Peyer's patch (tissue), 4 donors: ENCODE results near the gene MSX2.

Experiments used
- CTCF ChIP-seq, 6 experiments: fragments of 450-650 bp in 4 of 6; fragments of 200-600 bp in 2 of 6; sonication (generic) in 1 of 6; IDR thresholded peaks; one replicate each; pipeline ENCODE4 v1.5.1; 2017 to 2019; ENCODE audit warnings: antibody characterized with exemption in 6 of 6, mild to moderate bottlenecking in 3 of 6, moderate library complexity in 1 of 6
- POLR2A ChIP-seq, 2 donors: fragments of 450-650 bp; IDR thresholded peaks; one replicate each; pipeline ENCODE4 v1.5.1; 2017; ENCODE audit warnings: antibody characterized with exemption in 2 of 2, mild to moderate bottlenecking in 2 of 2, moderate library complexity in 2 of 2

DNA sequence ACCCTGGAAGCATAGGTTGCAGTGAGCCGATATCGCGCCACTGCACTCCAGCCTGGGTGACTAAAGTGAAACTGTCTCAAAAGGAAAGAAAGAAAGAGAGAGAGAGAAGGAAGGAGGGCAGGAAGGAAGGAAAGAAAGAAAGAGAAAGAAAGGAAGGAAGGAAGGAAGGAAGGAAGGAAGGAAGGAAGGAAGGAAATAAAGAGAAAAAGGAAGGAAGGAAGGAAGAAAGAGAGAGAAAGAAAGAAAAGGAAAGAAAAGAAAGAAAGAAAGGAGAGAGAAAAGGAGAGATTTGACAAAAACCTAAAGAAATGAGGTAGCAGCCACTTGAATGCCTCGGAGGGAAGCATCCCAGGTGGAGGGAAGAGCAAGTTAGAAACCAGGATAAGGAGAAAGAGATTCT, 44.6 kb downstream of the MSX2 start:
- TF ChIP-seq CTCF (IDR thresholded peaks at IDR 0.05) (no peak), POLR2A (IDR thresholded peaks at IDR 0.05) (no peak)
